HepG2 (cell line): ENCODE results near the gene ZNF442. TPM values are rescaled to one million over a fixed set of nuclear protein-coding genes. Genes with fewer than 3 reads are reported as not detected.
"Not testable (repeated sequence)": the region's sequence is repeated elsewhere in the genome, so short reads cannot be mapped to it uniquely, and the experiment has no call there.

Experiments used
- ATAC-seq: fragments of 200-7000 bp; cut with Tn5 transposase; 3 replicates; pipeline ENCODE4 v1.9.1; 2020; ENCODE audit warnings: mild to moderate bottlenecking, moderate library complexity
- BruUV-seq: library from RNA; stranded (reverse); fragments of 400-500 nt; replicated peaks from 2 replicates; lab custom pipeline; 2021; lab: Mats Ljungman, UMichigan
- CTCF ChIA-PET: fragments of 300-600 bp; formaldehyde crosslinking; extraction: SDS; loops from one replicate; lab custom pipeline; 2021; ENCODE audit warnings: low total read pairs, inconsistent platforms, low intra/inter-chr PET ratio; lab: Yijun Ruan, JAX
- POLR2A ChIA-PET: fragments of 350-600 bp; sonication (Branson Sonifier 250); formaldehyde crosslinking; loops from one replicate; lab custom pipeline; 2020; ENCODE audit warnings: antibody characterized with exemption, inconsistent platforms; lab: Yijun Ruan, JAX
- DNase-seq: peaks from one replicate; pipeline ENCODE4 v3.0.0-alpha.2; 2015; ENCODE audit warnings: low spot score
- FAIRE-seq: peaks from 3 replicates; lab custom pipeline; 2011; peaks lifted over from hg19 to GRCh38; lab: Jason Lieb, UNC
- H2AFZ ChIP-seq: one replicate; pipeline ENCODE4 v1.6.1; 2011; ENCODE audit warnings: low read length, inconsistent platforms
- H3K27ac ChIP-seq: fragments of 300-600 bp; 3 replicates; pipeline ENCODE4 v1.8.0; 2011; ENCODE audit warnings: mixed run types, mild to moderate bottlenecking, mixed read lengths, low read length, inconsistent platforms; ENCODE audit not compliant: insufficient read depth; ENCODE audit errors: extremely low read length
- H3K27me3 ChIP-seq, 2 experiments: fragments of 200-600 bp in 1 of 2; 2 replicates in 1 of 2; 3 replicates in 1 of 2; pipeline versions ENCODE4 v1.6.0 to v1.8.0; 2011; ENCODE audit warnings: low read length in 2 of 2, mild to moderate bottlenecking in 2 of 2, moderate library complexity in 2 of 2, inconsistent platforms in 1 of 2; ENCODE audit not compliant: insufficient read depth in 2 of 2, control insufficient read depth in 1 of 2
- H3K36me3 ChIP-seq, 2 experiments: fragments of 200-600 bp in 1 of 2; replicated peaks in 1 of 2; 2 replicates in 1 of 2; 3 replicates in 1 of 2; pipeline versions ENCODE4 v1.5.1 to v1.8.0; 2011; ENCODE audit warnings: low read length in 2 of 2, inconsistent platforms in 1 of 2; ENCODE audit not compliant: insufficient read depth in 2 of 2, control insufficient read depth in 1 of 2
- H3K4me1 ChIP-seq: 2 replicates; pipeline ENCODE4 v1.5.1; 2012; ENCODE audit warnings: low read length, inconsistent platforms; ENCODE audit not compliant: insufficient read depth
- H3K4me2 ChIP-seq: 2 replicates; pipeline ENCODE4 v1.6.0; 2011; ENCODE audit warnings: low read depth, low read length, inconsistent platforms
- H3K4me3 ChIP-seq, 3 experiments: fragments of 200-600 bp in 1 of 3; sonication (generic), shearing (Covaris generic) in 1 of 3; replicated peaks in 1 of 3; 2 replicates each; pipeline ENCODE4 v1.5.1; 2011 to 2016; ENCODE audit warnings: low read length in 3 of 3, inconsistent platforms in 2 of 3, low read depth in 2 of 3, mild to moderate bottlenecking in 2 of 3, control low read depth in 1 of 3, mixed read lengths in 1 of 3; ENCODE audit not compliant: insufficient read depth in 1 of 3
- H3K79me2 ChIP-seq: one replicate; pipeline ENCODE4 v1.6.1; 2011; ENCODE audit warnings: low read length, inconsistent platforms; ENCODE audit not compliant: insufficient read depth
- H3K9ac ChIP-seq: 2 replicates; pipeline ENCODE4 v1.6.0; 2011; ENCODE audit warnings: mild to moderate bottlenecking, low read depth, low read length, inconsistent platforms; ENCODE audit not compliant: insufficient read depth
- H3K9me3 ChIP-seq: 2 replicates; pipeline ENCODE4 v1.5.1; 2012; ENCODE audit warnings: mild to moderate bottlenecking, low read length
- H4K20me1 ChIP-seq: 2 replicates; pipeline ENCODE4 v1.6.0; 2011; ENCODE audit warnings: inconsistent platforms, mild to moderate bottlenecking, low read length, moderate library complexity; ENCODE audit not compliant: insufficient read depth
- AKAP8 ChIP-seq: sonication (generic); formaldehyde crosslinking; IDR thresholded peaks from 2 replicates; pipeline ENCODE4 v1.5.1; 2020; ENCODE audit warnings: mild to moderate bottlenecking, missing genetic modification reagents
- ARID3A ChIP-seq: IDR thresholded peaks from 2 replicates; pipeline ENCODE4 v1.6.1; 2012; ENCODE audit warnings: low read depth, low read length, improper control_type of control experiment
- ASH2L ChIP-seq: fragments of 300-600, 200-600 bp; sonication (generic); IDR thresholded peaks from 2 replicates; pipeline ENCODE4 v1.7.0; 2017; ENCODE audit warnings: low read depth, mild to moderate bottlenecking, moderate library complexity, mixed read lengths, low read length; ENCODE audit not compliant: insufficient read length
- ATF1 ChIP-seq: IDR thresholded peaks from 2 replicates; pipeline ENCODE4 v1.6.1; 2016; ENCODE audit warnings: mild to moderate bottlenecking, control low read depth
- IRF2 ChIP-seq: IDR thresholded peaks from 2 replicates; pipeline ENCODE4 v1.6.1; 2018; ENCODE audit warnings: missing genetic modification reagents, missing compliant biosample characterization
- LBX2 ChIP-seq: sonication (generic); formaldehyde crosslinking; IDR thresholded peaks from 2 replicates; pipeline ENCODE4 v1.5.0; 2020; ENCODE audit warnings: missing genetic modification reagents, mild to moderate bottlenecking, borderline replicate concordance
- PBX2 ChIP-seq: IDR thresholded peaks from 2 replicates; pipeline ENCODE4 v1.6.1; 2016; ENCODE audit warnings: control low read depth
- SOX13 ChIP-seq, 3 experiments: fragments of 450-650 bp in 1 of 3; sonication (generic) in 1 of 3; formaldehyde crosslinking in 1 of 3; IDR thresholded peaks in 2 of 3; conservative IDR thresholded peaks in 1 of 3; 2 replicates each; pipeline versions ENCODE4 v1.5.0 to v1.6.1; 2016 to 2020; ENCODE audit warnings: antibody characterized with exemption in 1 of 3, mild to moderate bottlenecking in 1 of 3, missing compliant biosample characterization in 1 of 3, missing genetic modification reagents in 1 of 3, moderate library complexity in 1 of 3
- SOX5 ChIP-seq: IDR thresholded peaks from 2 replicates; pipeline ENCODE4 v1.6.1; 2016; ENCODE audit warnings: borderline replicate concordance
- SOX6 ChIP-seq, 2 experiments: fragments of 450-650 bp in 1 of 2; sonication (generic) in 1 of 2; formaldehyde crosslinking in 1 of 2; IDR thresholded peaks; 2 replicates each; pipeline versions ENCODE4 v1.4.0 to v1.6.1; 2017 to 2020; ENCODE audit warnings: antibody characterized with exemption in 1 of 2, mild to moderate bottlenecking in 1 of 2, missing genetic modification reagents in 1 of 2
- TCF7 ChIP-seq: sonication (generic); IDR thresholded peaks from 2 replicates; pipeline ENCODE4 v1.6.1; 2016; ENCODE audit warnings: antibody characterized with exemption, low read depth
- TERF1 ChIP-seq: sonication (generic); formaldehyde crosslinking; IDR thresholded peaks from 2 replicates; pipeline ENCODE4 v1.8.0; 2022; ENCODE audit warnings: mild to moderate bottlenecking, missing genetic modification reagents, moderate library complexity
- TGIF2 ChIP-seq: IDR thresholded peaks from 2 replicates; pipeline ENCODE4 v1.6.1; 2016; ENCODE audit warnings: control low read depth, missing compliant biosample characterization
- TP53 ChIP-seq: sonication (generic); formaldehyde crosslinking; conservative IDR thresholded peaks from 2 replicates; pipeline ENCODE4 v1.4.0; 2020; ENCODE audit warnings: missing genetic modification reagents
- TRIM24 ChIP-seq: sonication (generic); formaldehyde crosslinking; IDR thresholded peaks from 2 replicates; pipeline ENCODE4 v1.8.0; 2022; ENCODE audit warnings: mild to moderate bottlenecking, missing genetic modification reagents
- ZFP36L2 ChIP-seq: sonication (generic); formaldehyde crosslinking; IDR thresholded peaks from 2 replicates; pipeline ENCODE4 v1.4.0; 2020; ENCODE audit warnings: missing genetic modification reagents
- ZNF205 ChIP-seq: IDR thresholded peaks from 2 replicates; pipeline ENCODE4 v1.6.1; 2018; ENCODE audit warnings: missing biosample characterization, missing genetic modification reagents
- ZNF232 ChIP-seq: sonication (generic); formaldehyde crosslinking; IDR thresholded peaks from 2 replicates; pipeline ENCODE4 v1.4.0; 2020; ENCODE audit warnings: missing genetic modification reagents, borderline replicate concordance
- WGBS: methylation state at CpG from one replicate; pipeline ENCODE4 v1.1.6; 2017; ENCODE audit warnings: low lambda C conversion rate; 5-methylcytosine and 5-hydroxymethylcytosine counted together
- in situ Hi-C: cut with HindIII; loops from 2 replicates; pipeline ENCODE4 v1.10.0; 2017; ENCODE audit warnings: low pct_unique_long_range_greater_than_20kb; ENCODE audit not compliant: extremely low pct_ligation_motif_present
- intact Hi-C: fragments of 100-400 bp; cut with micrococcal nuclease; formaldehyde crosslinking; loops from one replicate; pipeline ENCODE4 v1.10.0; 2022; ENCODE audit not compliant: unreplicated experiment
- polyA plus RNA-seq, 8 experiments: library from polyadenylated mRNA; depleted of rRNA in 3 of 8; stranded (reverse) in 7 of 8; unstranded in 1 of 8; fragments of >200 nt; fragmentation: Illumina TruSeq in 4 of 8; extraction: Trizol in 4 of 8; gene quantifications; 2 replicates each; pipeline versions ENCODE4 v1.2.1 to v1.2.3, GENCODE V29; 2011 to 2016; ENCODE audit warnings: low read depth in 4 of 8, missing spikeins in 1 of 8, mixed read lengths in 1 of 8; ENCODE audit not compliant: insufficient read depth in 1 of 8
- total RNA-seq, 5 experiments: library from RNA; depleted of rRNA; stranded (reverse); fragments of >200 nt; fragmentation: Illumina TruSeq; extraction: Trizol; gene quantifications; 2 replicates each; pipeline ENCODE4 v1.2.3, GENCODE V29; 2016; ENCODE audit warnings: low read depth in 1 of 5

Gene ZNF442
- total and polyA plus RNA-seq, 2 of the 13 experiments (the other 11 are each of a cell fraction or from before 2014, with no cell fraction given): 1.0 to 6.0 TPM

GRCh38 chr19:12314553-12314952 is 50.9 kb downstream of the ZNF442 start (continued):
- TF ChIP-seq LBX2 (no peak), SOX13 (IDR thresholded peaks at IDR 0.05) (no peak), SOX13 (CRISPR knock-in tag; conservative IDR thresholded peaks at IDR 0.05 in 1 of 2, IDR thresholded peaks at IDR 0.05 in 1 of 2) (peak in 1 of 2 experiments; percentile 70; a peak in 2 of 4 replicates), TCF7 (peak; percentile 64), ASH2L (peak; percentile 49), ZFP36L2 (CRISPR knock-in tag) (no peak), TRIM24 (CRISPR knock-in tag) (no peak), ATF1 (CRISPR knock-in tag) (no peak), SOX5 (CRISPR knock-in tag) (peak; percentile 67), TP53 (CRISPR knock-in tag) (no peak), TGIF2 (CRISPR knock-in tag) (peak; percentile 76; the same call in 1 of the 2 replicates), TERF1 (CRISPR knock-in tag) (no peak), AKAP8 (CRISPR knock-in tag) (no peak), ARID3A (0 out of 2 replicates have a peak, but pooled peaks have one; percentile 19), ZNF205 (0 out of 2 replicates have a peak, but pooled peaks have one; percentile 27), IRF2 (CRISPR knock-in tag) (peak; percentile 100), ZNF232 (0 out of 2 replicates have a peak, but pooled peaks have one; percentile 25), SOX6 (IDR thresholded peaks at IDR 0.05) (no peak), SOX6 (CRISPR knock-in tag; IDR thresholded peaks at IDR 0.05) (peak; percentile 59), PBX2 (CRISPR knock-in tag) (no peak)

GRCh38 chr19:12308891-12309290 is 56.6 kb downstream of the ZNF442 start:
- BruUV-seq, POLR2A ChIA-PET, ATAC-seq, H3K79me2 ChIP-seq, CTCF ChIA-PET, H3K27me3 ChIP-seq, H3K36me3 ChIP-seq, H3K4me1 ChIP-seq, H3K4me2 ChIP-seq, intact Hi-C loops, H4K20me1 ChIP-seq, DNase-seq, in situ Hi-C loops, H3K9ac ChIP-seq, H3K4me3 ChIP-seq, FAIRE-seq, H3K9me3 ChIP-seq, H3K27ac ChIP-seq, H2AFZ ChIP-seq: not testable (repeated sequence)
- 95% methylated on average over 12 of the region's 12 CpGs for WGBS
